NCI-H2029 (cell line): Measurements from ENCODE around the gene BCR.

ENCODE experiments used
- DNase-seq: peaks from one replicate; lab custom pipeline; 2025; lab: John Stamatoyannopoulos, UW

The BCR gene

GRCh38 chr22:23218053-23218866, 38.0 kb downstream of the BCR start:
- DNase-seq = no peak

GRCh38 chr22:23218867-23219251, 38.5 kb downstream of the BCR start:
- peak; percentile 69 for DNase-seq

- no peak for DNase-seq
These were observed 39.0 kb downstream of the BCR start for GRCh38 chr22:23219317-23219716.

GRCh38 chr22:23219822-23220484, 39.6 kb downstream of the BCR start:
- no peak for DNase-seq

GRCh38 chr22:23220485-23221350, 40.4 kb downstream of the BCR start:
- DNase-seq = no peak

GRCh38 chr22:23221351-23221804, 41.1 kb downstream of the BCR start:
- no peak for DNase-seq

GRCh38 chr22:23222033-23222792, 41.9 kb downstream of the BCR start:
- no peak for DNase-seq

- no peak for DNase-seq
These were observed 42.7 kb downstream of the BCR start for GRCh38 chr22:23222793-23223568.

GRCh38 chr22:23223569-23224317, 43.4 kb downstream of the BCR start:
- DNase-seq = no peak

- DNase-seq = no peak
These were observed 44.5 kb downstream of the BCR start for GRCh38 chr22:23224846-23225245.

- DNase-seq = no peak
These were observed 45.0 kb downstream of the BCR start for GRCh38 chr22:23225337-23225723.

- no peak for DNase-seq
These were observed 45.6 kb downstream of the BCR start for GRCh38 chr22:23225724-23226496.

GRCh38 chr22:23226497-23226850, 46.2 kb downstream of the BCR start:
- DNase-seq = no peak

GRCh38 chr22:23227380-23227779, 47.1 kb downstream of the BCR start:
- DNase-seq = no peak

- DNase-seq = no peak
These were observed 48.2 kb downstream of the BCR start for GRCh38 chr22:23228503-23228902.

- no peak for DNase-seq
These were observed 49.3 kb downstream of the BCR start for GRCh38 chr22:23229646-23230045.

- no peak for DNase-seq
These were observed 50.2 kb downstream of the BCR start for GRCh38 chr22:23230348-23231068.

- DNase-seq = no peak
These were observed 51.3 kb downstream of the BCR start for GRCh38 chr22:23231471-23232093.
